HEK293T (cell line): ENCODE results near the gene ZBTB20.

Experiments
- NFRKB ChIP-seq: fragments of 450-650 bp; IDR thresholded peaks from 2 replicates; pipeline ENCODE4 v1.6.1; 2016; ENCODE audit warnings: mild to moderate bottlenecking, moderate library complexity
- PKNOX1 ChIP-seq: fragments of 450-650 bp; IDR thresholded peaks from 2 replicates; pipeline ENCODE4 v1.6.1; 2016

DNA sequence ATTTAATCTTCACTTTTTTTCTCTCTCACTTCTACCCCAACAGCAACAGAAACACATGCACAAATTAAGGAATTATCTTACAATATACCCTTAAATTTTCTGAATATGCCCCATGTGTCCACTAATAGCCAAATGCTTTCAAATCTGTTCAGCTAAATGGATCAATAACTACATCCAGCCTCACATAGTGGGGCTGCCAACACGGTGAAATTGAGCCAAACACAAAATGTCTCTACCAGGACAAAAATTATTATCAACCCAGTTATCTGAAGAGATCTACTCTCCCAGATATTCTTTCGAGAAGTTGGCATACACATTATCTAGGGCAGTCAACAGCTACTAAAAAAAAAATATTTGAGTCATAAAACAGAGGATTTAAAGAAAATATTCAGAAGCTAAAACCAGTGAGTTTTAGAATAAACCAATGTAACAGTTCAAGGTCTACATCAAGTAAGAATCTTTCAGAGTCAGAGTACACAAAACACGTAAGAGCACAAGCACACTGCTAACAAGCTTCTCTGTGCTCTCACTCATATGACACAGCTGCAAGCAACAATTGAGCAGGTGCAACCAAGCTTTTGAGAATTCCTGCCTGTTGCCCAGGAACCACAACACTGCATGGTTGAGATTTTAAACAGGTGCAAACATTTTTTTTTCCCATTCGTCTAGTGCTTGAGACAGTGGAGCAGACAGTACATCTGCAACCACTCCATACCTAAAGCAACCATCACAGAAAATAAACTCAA is 247.7 kb downstream of the ZBTB20 start:
- TF ChIP-seq PKNOX1 (no peak), NFRKB (no peak)
